H1 (cell line): Measurements from ENCODE around the gene CCDC86. TPM values are rescaled to one million over a fixed set of nuclear protein-coding genes. Genes with fewer than 3 reads are reported as not detected.
"Not testable (repeated sequence)": the region's sequence is repeated elsewhere in the genome, so short reads cannot be mapped to it uniquely, and the experiment has no call there.

Experiments
- CTCF ChIA-PET: fragments of 300-600 bp; sonication (Branson Sonifier 250); formaldehyde crosslinking; loops from one replicate; lab custom pipeline; 2021; ENCODE audit not compliant: partially characterized antibody; lab: Charles Lee
- POLR2A ChIA-PET: fragments of 300-600 bp; sonication (Branson Sonifier 250); formaldehyde crosslinking; loops from one replicate; lab custom pipeline; 2021; ENCODE audit warnings: inconsistent platforms; ENCODE audit not compliant: partially characterized antibody; lab: Charles Lee
- DNase-seq, 2 experiments: peaks; one replicate each; pipeline versions ENCODE4 v3.0.0 to v3.0.0-alpha.2; 2010 to 2022; ENCODE audit warnings: low spot score in 2 of 2, low read depth in 1 of 2, mixed read lengths in 1 of 2
- FAIRE-seq: peaks from 2 replicates; lab custom pipeline; 2011; peaks lifted over from hg19 to GRCh38; lab: Jason Lieb, UNC
- H2AFZ ChIP-seq: 2 replicates; pipeline ENCODE4 v1.8.1; 2012; ENCODE audit warnings: low read length, inconsistent platforms
- H2AK5ac ChIP-seq: 2 replicates; pipeline ENCODE4 v1.6.1; 2013; ENCODE audit warnings: low read depth, low read length
- H2BK120ac ChIP-seq: replicated peaks from 2 replicates; pipeline ENCODE3; 2013; ENCODE audit warnings: low read depth, low read length, inconsistent platforms
- H2BK12ac ChIP-seq: 2 replicates; pipeline ENCODE4 v1.6.1; 2013; ENCODE audit warnings: low read depth, low read length
- H2BK15ac ChIP-seq: 2 replicates; pipeline ENCODE4 v1.6.1; 2013; ENCODE audit warnings: low read length
- H2BK20ac ChIP-seq: 2 replicates; pipeline ENCODE4 v1.6.1; 2013; ENCODE audit warnings: low read length
- H2BK5ac ChIP-seq: 2 replicates; pipeline ENCODE4 v1.6.1; 2013; ENCODE audit warnings: low read depth, low read length
- H3K14ac ChIP-seq: 2 replicates; pipeline ENCODE4 v1.6.1; 2013; ENCODE audit warnings: inconsistent platforms; ENCODE audit not compliant: insufficient read length
- H3K18ac ChIP-seq: 2 replicates; pipeline ENCODE4 v1.6.1; 2013; ENCODE audit warnings: low read length; ENCODE audit errors: extremely low read depth
- H3K23ac ChIP-seq: 2 replicates; pipeline ENCODE4 v1.6.1; 2013; ENCODE audit warnings: inconsistent platforms; ENCODE audit not compliant: insufficient read length
- H3K23me2 ChIP-seq: 2 replicates; pipeline ENCODE4 v1.6.1; 2013; ENCODE audit warnings: low read depth, low read length
- H3K27ac ChIP-seq: 2 replicates; pipeline ENCODE4 v1.6.1; 2011; ENCODE audit warnings: low read depth, low read length, inconsistent platforms
- H3K27me3 ChIP-seq, 4 experiments: replicated peaks in 1 of 4; 1 replicate in 1 of 4; 2 replicates in 3 of 4; pipeline versions ENCODE4 v1.6.1 to v1.8.1; 2011 to 2013; ENCODE audit warnings: low read length in 3 of 4, mild to moderate bottlenecking in 3 of 4, inconsistent platforms in 2 of 4, mixed read lengths in 2 of 4, moderate library complexity in 1 of 4; ENCODE audit not compliant: control insufficient read depth in 3 of 4, insufficient read depth in 3 of 4; ENCODE audit errors: extremely low read depth in 1 of 4
- H3K36me3 ChIP-seq, 4 experiments: 2 replicates each; pipeline versions ENCODE4 v1.6.1 to v1.8.1; 2011 to 2013; ENCODE audit warnings: mild to moderate bottlenecking in 4 of 4, low read length in 3 of 4, moderate library complexity in 2 of 4, control low read depth in 1 of 4, inconsistent platforms in 1 of 4; ENCODE audit not compliant: insufficient read depth in 4 of 4, control insufficient read depth in 2 of 4
- H3K4ac ChIP-seq: replicated peaks from 2 replicates; pipeline ENCODE3; 2013; ENCODE audit warnings: low read length, low read depth, mixed read lengths, inconsistent platforms; ENCODE audit not compliant: insufficient read length
- H3K4me1 ChIP-seq, 4 experiments: replicated peaks in 1 of 4; 1 replicate in 1 of 4; 2 replicates in 3 of 4; pipeline versions ENCODE4 v1.6.1 to v1.8.1; 2011 to 2013; ENCODE audit warnings: low read length in 3 of 4, inconsistent platforms in 2 of 4, mixed read lengths in 1 of 4; ENCODE audit not compliant: insufficient read depth in 4 of 4, control insufficient read depth in 3 of 4
- H3K4me2 ChIP-seq, 2 experiments: 2 replicates each; pipeline versions ENCODE4 v1.6.1 to v1.8.1; 2011 to 2013; ENCODE audit warnings: low read depth in 2 of 2, low read length in 2 of 2, control low read depth in 1 of 2, inconsistent platforms in 1 of 2, mild to moderate bottlenecking in 1 of 2; ENCODE audit not compliant: insufficient read depth in 1 of 2
- H3K4me3 ChIP-seq, 4 experiments: fragments of 200-600, 300-600 bp in 1 of 4; sonication (generic), shearing (Covaris generic), sonication (Bioruptor Twin) in 1 of 4; 2 replicates each; pipeline versions ENCODE4 v1.5.1 to v1.8.1; 2011 to 2016; ENCODE audit warnings: low read length in 4 of 4, low read depth in 3 of 4, control low read depth in 2 of 4, inconsistent platforms in 2 of 4, mild to moderate bottlenecking in 2 of 4, mixed read lengths in 1 of 4, moderate library complexity in 1 of 4; ENCODE audit not compliant: insufficient read depth in 2 of 4; ENCODE audit errors: extremely low read depth in 1 of 4
- H3K56ac ChIP-seq: replicated peaks from 2 replicates; pipeline ENCODE3; 2013; ENCODE audit warnings: low read depth, mild to moderate bottlenecking, mixed read lengths, low read length, inconsistent platforms; ENCODE audit not compliant: insufficient read length
- H3K79me1 ChIP-seq: 2 replicates; pipeline ENCODE4 v1.6.1; 2013; ENCODE audit warnings: low read depth, low read length, control low read depth
- H3K79me2 ChIP-seq, 2 experiments: 2 replicates each; pipeline versions ENCODE4 v1.6.1 to v1.8.1; 2012 to 2013; ENCODE audit warnings: low read length in 2 of 2, mild to moderate bottlenecking in 2 of 2, inconsistent platforms in 1 of 2; ENCODE audit not compliant: insufficient read depth in 2 of 2, control insufficient read depth in 1 of 2
- H3K9ac ChIP-seq, 4 experiments: replicated peaks in 1 of 4; 1 replicate in 1 of 4; 2 replicates in 3 of 4; pipeline versions ENCODE4 v1.6.1 to v1.8.1; 2011 to 2013; ENCODE audit warnings: low read depth in 3 of 4, low read length in 3 of 4, control low read depth in 2 of 4, mild to moderate bottlenecking in 2 of 4, moderate library complexity in 2 of 4, inconsistent platforms in 1 of 4; ENCODE audit errors: extremely low read depth in 1 of 4
- H3K9me3 ChIP-seq, 2 experiments: 2 replicates each; pipeline versions ENCODE4 v1.6.1 to v1.8.1; 2012 to 2013; ENCODE audit warnings: mild to moderate bottlenecking in 2 of 2, moderate library complexity in 2 of 2, control low read depth in 1 of 2, inconsistent platforms in 1 of 2, low read depth in 1 of 2, low read length in 1 of 2, mixed read lengths in 1 of 2; ENCODE audit not compliant: insufficient read depth in 2 of 2
- H4K20me1 ChIP-seq, 2 experiments: replicated peaks in 1 of 2; 2 replicates each; pipeline versions ENCODE3 to v1.8.1; 2011 to 2013; ENCODE audit warnings: inconsistent platforms in 2 of 2, low read length in 2 of 2, mild to moderate bottlenecking in 1 of 2; ENCODE audit not compliant: insufficient read depth in 2 of 2, control insufficient read depth in 1 of 2
- H4K5ac ChIP-seq: 2 replicates; pipeline ENCODE4 v1.6.1; 2013; ENCODE audit warnings: low read length, low read depth, mixed read lengths, inconsistent platforms; ENCODE audit not compliant: insufficient read length
- H4K8ac ChIP-seq: 2 replicates; pipeline ENCODE4 v1.8.0; 2013; ENCODE audit warnings: mild to moderate bottlenecking, moderate library complexity, low read length, inconsistent platforms; ENCODE audit not compliant: insufficient read depth; ENCODE audit errors: extremely low read depth
- H4K91ac ChIP-seq: replicated peaks from 2 replicates; pipeline ENCODE3; 2013; ENCODE audit warnings: low read length, mixed read lengths, inconsistent platforms; ENCODE audit not compliant: insufficient read length
- E2F6 ChIP-seq: IDR thresholded peaks from 2 replicates; pipeline ENCODE4 v1.6.1; 2012; ENCODE audit warnings: inconsistent platforms
- HDAC6 ChIP-seq: IDR thresholded peaks from one replicate; pipeline ENCODE4 v1.7.1; 2012; ENCODE audit warnings: low read depth, mild to moderate bottlenecking, inconsistent platforms, low read length, moderate library complexity
- RBBP5 ChIP-seq: IDR thresholded peaks from 2 replicates; pipeline ENCODE4 v1.7.1; 2012; ENCODE audit warnings: low read depth, mild to moderate bottlenecking, inconsistent platforms, low read length, moderate library complexity, borderline replicate concordance
- WGBS, 2 experiments: shearing (Covaris generic) in 1 of 2; methylation state at CpG; one replicate each; pipeline versions ENCODE4 v1.1.6 to v1.1.7; 2013 to 2015; ENCODE audit warnings: low lambda C conversion rate in 2 of 2, mixed read lengths in 2 of 2, inconsistent platforms in 1 of 2, low coverage in 1 of 2, missing lambda C conversion rate in 1 of 2; ENCODE audit not compliant: insufficient replicate concordance in 2 of 2, insufficient coverage in 1 of 2, insufficient read length in 1 of 2; ENCODE audit errors: extremely low coverage in 1 of 2, missing lambda C conversion rate in 1 of 2; 5-methylcytosine and 5-hydroxymethylcytosine counted together
- polyA plus RNA-seq, 7 experiments: library from polyadenylated mRNA; depleted of rRNA in 3 of 7; stranded (reverse) in 5 of 7; unstranded in 2 of 7; fragments of >200 nt in 5 of 7; fragments of 200-250 nt in 2 of 7; gene quantifications; 1 replicate in 5 of 7; 2 replicates in 1 of 7; 4 replicates in 1 of 7; pipeline versions ENCODE4 v1.2.1 to v1.2.3, GENCODE V29; 2011 to 2013; ENCODE audit warnings: missing spikeins in 2 of 7, mixed read lengths in 2 of 7
- total RNA-seq: library from RNA; stranded (reverse); fragmentation: NEBNext Ultra II Directional; extraction: Animal tissue kit (Norgen Biotek cat#: 25700); gene quantifications from 2 replicates; pipeline ENCODE4 v1.2.1, GENCODE V29; 2021

CCDC86 gene
- total and polyA plus RNA-seq, 2 of the 8 experiments (the other 6 are each of a cell fraction or from before 2014, with no cell fraction given), result 37.7 to 76.4 TPM

- no peak for TF ChIP-seq HDAC6
- TF ChIP-seq RBBP5, result no peak
- TF ChIP-seq E2F6, result no peak
Measured at GRCh38 chr11:60821827-60822599, 19.9 kb upstream of the CCDC86 start (continued).

GRCh38 chr11:60823745-60824306, 18.1 kb upstream of the CCDC86 start:
- H4K8ac ChIP-seq, H3K23me2 ChIP-seq, H2AFZ ChIP-seq, H3K27me3 ChIP-seq, H2BK15ac ChIP-seq, H2AK5ac ChIP-seq, FAIRE-seq, H4K20me1 ChIP-seq, H3K14ac ChIP-seq, H3K23ac ChIP-seq, H3K4ac ChIP-seq, H3K79me1 ChIP-seq, H2BK12ac ChIP-seq, H4K5ac ChIP-seq, H3K79me2 ChIP-seq, DNase-seq, H3K18ac ChIP-seq, H3K27ac ChIP-seq, H3K56ac ChIP-seq, H3K4me3 ChIP-seq, H3K9me3 ChIP-seq, H3K4me1 ChIP-seq, H2BK20ac ChIP-seq, H3K9ac ChIP-seq, H3K4me2 ChIP-seq, H3K36me3 ChIP-seq, H4K91ac ChIP-seq, POLR2A ChIA-PET, H2BK5ac ChIP-seq, H2BK120ac ChIP-seq: not testable (repeated sequence)
- CTCF ChIA-PET, result interaction anchor here (1.3 to 18.0 kb wide), 5 partner anchors 8 to 76 kb away, joined by 4 to 522 read pairs (median 6); partner anchors contain the start of gene PRPF19
- 93% methylated on average over 5 of the region's 5 CpGs; no CpG with 5 or more reads in 1 of the 2 experiments for WGBS, 2 experiments
